T47D (cell line): ENCODE results near the gene EBPL.
"Not testable (repeated sequence)": the region's sequence is repeated elsewhere in the genome, so short reads cannot be mapped to it uniquely, and the experiment has no call there.

Source experiments
- DNase-seq, 2 experiments: peaks; one replicate each; pipeline versions ENCODE4 v3.0.0 to v3.0.0-alpha.2; 2011 to 2012; ENCODE audit warnings: low read depth in 1 of 2, low spot score in 1 of 2
- JUND ChIP-seq: IDR thresholded peaks from 2 replicates; pipeline ENCODE4 v1.6.1; 2012; ENCODE audit warnings: low read depth
- in situ Hi-C: cut with HindIII; loops from 2 replicates; pipeline ENCODE4 v1.10.0; 2016; ENCODE audit warnings: low sequenced_read_pairs, low pct_unique_long_range_greater_than_20kb

EBPL gene

DNA sequence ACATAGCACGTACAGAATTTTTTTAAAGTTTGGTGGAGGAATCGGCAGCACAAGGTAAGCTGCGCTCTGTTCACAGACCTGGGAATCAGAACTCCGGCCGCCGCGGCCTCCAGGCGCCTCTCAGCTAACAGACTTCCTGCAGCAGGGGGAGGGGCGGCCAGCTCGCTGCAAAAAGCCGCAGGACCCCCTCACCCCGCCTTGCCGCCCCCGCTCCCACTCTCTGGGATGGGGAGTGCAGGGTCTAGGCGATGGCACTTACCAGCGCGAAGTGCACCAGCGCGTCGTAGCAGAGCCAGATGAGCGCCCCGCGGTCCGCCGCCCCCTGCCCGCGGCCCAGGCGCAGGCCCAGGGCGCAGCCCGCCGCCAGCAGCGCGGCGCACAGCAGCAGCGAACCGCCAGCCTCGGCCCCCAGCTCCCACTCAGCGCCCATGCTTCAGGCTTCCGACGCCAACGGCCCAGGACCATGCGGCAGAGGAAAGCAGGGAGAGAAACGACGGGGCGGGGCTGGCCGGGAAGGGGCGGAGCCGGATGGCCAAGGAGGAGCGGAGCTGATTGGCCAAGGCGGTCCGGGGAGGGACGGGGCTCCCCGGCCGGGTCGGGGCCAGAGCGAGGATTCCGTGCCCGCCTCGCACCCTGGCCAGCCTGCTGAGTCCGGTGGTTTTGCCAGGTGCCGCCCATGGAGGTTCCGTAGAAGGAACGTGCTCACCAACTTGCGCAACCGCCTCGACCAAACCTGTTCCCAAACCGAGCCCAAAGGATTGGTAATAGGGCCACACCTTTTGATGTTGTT is at the start of gene EBPL:
Gene EBPL, minus strand, starts transcription at position 492 of the 790 bp plus-strand sequence. Its CDS starts 62 bp downstream, at position 430.
- in situ Hi-C loops: no loop called here

DNA sequence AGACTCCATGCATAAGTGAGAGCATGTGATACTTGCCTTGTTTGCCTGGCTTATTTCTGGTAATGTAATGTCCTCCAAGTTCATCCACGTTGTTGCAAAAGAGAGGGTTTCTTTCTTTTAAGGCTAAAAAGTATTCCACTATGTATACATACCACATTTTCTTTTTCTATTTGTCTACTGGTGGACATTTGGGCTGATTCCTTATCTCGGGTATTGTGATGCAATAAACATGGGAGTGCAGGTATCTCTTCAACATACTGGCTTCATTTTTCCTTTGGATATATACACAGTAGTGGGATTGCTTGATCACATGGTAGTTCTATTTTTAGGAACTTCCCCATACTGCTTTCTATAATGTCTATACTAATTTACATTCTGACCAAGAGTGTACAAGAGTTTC is 49.6 kb upstream of the EBPL start:
- TF ChIP-seq JUND: no peak
- in situ Hi-C loops: no loop called here
- DNase-seq: no peak

More for the DNA sequence above, at the start of gene EBPL:
- peak; percentile 89 to 93 for DNase-seq
- TF ChIP-seq JUND: no peak

DNA sequence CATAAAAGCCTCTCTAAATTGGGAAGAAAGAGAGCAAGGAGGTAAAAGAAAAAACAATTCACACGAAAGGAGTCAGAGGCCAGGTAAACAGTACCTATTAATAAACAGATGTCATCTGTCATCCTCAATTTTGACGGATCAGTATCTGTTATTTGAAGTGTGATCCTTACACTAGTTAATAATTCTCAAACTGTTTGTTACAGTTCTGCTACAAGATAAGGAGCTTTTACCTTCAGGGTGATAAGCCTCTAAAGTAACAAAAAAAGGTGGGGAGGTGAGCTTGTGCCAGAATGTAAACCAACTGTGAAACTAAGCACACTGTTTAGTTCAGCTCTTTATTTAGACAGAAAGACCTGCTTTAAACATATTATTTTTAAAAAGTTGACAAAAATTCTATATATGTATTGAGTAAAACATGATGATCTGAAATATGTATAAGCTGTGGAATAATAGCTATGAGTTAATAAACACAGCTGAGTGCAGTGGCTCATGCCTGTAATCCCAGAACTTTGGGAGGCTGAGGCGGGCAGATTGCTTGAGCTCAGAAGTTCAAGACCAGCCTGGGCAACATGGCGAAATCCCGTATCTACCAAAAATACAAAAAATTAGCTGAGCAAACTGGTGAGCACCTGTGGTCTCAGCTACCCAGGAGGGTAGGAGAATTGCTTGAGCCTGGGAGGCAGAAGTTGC is 48.4 kb upstream of the EBPL start:
- DNase-seq: no peak
- no peak for TF ChIP-seq JUND
- in situ Hi-C loops: no loop called here

DNA sequence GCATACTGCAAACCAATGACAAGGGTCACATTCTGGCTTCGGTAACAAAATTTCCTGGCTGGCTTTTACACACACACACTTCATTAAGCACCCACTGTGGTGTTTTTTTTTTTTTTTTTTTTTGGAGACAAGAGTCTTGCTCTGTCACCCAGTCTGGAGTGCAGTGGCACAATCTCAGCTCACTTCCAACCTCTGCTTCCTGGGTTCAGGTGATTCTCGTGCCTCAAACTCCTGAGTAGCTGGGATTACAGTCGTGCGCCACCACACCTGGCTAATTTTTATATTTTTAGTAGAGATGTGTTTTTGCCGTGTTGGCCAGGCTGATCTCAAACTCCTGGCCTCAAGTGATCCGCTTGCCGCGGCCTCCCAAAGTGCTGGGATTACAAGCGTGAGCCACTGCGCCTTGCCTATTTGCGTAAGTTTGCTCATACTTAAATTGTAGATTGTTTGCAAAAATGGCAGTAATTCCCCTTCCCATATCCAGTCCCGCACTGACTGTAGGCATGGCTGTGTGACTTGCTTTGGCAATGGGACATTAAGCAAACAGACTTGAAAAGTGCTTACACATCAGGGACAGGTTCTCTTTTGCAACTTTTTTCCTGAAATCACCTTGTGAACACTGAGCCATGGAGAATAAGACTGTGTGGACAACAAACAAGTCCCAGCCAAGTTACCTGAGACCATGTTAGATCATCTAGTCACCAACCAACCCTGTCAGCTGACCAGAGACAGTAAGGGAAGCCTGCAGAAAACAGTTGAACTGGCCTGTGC is 42.1 kb upstream of the EBPL start:
- in situ Hi-C loops: no loop called here
- DNase-seq: peak in 1 of 2 experiments; percentile 5
- no peak for TF ChIP-seq JUND

DNA sequence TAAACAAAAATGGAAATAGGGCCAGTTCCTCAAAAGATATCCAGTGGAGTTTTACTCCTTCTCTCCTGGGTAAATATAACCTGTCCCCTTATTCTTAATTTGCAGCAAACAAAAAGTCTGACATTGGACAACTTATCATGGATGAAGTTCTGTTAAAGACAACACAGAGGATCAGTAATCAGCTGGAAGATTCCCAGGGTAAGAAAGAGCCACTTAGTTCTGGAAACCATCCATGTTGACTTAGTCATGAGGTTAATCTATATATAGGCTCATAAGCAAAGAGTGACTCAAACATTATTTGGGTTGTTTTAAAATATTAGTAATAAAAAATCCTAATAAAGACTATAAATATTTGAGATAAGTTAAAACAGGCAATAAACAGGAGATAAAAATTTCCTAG is 40.5 kb upstream of the EBPL start:
- in situ Hi-C loops: no loop called here
- TF ChIP-seq JUND: no peak
- no peak for DNase-seq

DNA sequence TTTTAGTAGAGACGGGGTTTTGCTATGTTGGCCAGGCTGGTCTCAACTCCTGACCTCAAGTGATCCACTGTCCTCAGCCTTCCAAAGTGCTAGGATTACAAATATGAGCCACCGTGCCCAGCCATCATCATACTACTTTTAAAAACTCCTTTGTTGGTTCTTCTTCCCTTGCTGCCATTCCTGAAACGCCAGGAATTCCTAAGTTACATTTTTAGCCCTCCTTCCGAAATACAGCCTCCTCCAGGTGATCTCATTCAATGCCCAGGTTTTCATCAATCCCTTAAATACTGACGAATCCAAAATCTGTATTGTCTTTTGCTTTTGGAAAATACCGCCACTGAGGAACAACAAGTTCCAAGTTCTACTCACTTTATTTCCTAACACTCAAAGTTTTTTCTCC is 25.3 kb upstream of the EBPL start:
- no peak for DNase-seq
- in situ Hi-C loops: no loop called here
- TF ChIP-seq JUND: no peak

DNA sequence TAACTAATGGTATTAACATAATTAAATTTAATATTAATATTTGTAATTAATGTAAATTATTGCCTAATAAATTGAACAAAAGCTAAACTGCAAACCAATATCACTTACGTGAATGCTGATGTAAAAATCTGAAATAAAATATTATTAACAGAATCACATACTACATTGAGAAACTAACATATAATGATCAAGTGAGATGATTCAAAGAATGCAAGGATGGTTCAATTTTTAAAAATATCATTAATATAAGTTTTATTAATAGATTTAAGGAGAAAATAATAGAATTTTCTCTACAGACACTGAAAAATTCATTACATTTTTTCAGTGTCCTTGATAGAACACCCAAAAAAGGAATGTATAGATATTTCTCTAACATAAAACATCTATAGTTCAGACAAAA is 23.5 kb upstream of the EBPL start:
- no peak for TF ChIP-seq JUND
- in situ Hi-C loops: no loop called here
- no peak for DNase-seq

DNA sequence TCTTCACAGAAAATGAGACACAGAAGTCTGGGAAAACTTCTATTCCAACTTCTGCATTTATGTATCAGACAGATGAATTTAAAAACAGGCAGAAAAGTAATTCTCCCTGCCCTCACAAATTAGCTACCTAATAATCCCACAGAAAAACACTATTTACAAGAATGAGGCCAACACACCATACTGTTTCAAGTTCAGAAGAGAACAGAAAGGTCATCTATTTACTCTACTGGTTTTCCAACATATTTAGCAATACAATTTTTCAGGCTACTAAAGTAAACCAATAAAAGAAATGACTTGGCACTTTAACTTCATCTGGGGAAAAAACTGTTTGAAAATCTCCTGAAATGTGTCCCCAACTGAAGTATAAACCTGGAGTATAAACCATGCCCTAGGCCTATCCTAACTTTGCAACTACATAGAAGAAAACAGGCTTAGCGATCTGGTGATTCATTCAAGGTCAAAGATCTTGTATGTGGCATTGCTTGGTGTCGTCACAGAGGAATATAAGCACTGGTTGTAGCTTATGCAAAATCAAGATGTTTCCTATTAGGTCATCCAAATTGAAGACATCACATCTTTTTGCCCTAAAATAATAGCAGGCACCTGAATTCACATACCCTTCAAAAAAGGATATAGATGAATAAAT is 20.1 kb upstream of the EBPL start:
- in situ Hi-C loops: no loop called here
- DNase-seq: no peak
- no peak for TF ChIP-seq JUND

DNA sequence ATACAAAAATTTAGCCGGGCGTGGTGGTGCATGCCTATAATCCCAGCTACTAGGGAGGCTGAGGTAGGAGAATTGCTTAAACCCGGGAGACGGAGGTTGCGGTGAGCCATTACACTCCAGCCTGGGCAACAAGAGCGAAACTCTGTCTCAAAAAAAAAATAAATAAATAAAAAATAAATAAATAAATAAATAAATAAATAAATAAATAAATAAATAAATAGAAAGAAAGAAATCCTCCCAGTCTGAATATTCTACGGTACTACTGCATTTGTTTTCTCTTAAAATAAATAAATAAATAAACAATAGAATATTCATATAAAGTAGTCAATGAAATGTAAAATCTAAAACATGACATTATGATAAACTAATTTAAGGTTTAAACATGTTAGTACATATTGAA is 13.0 kb upstream of the EBPL start:
- DNase-seq, in situ Hi-C loops: not testable (repeated sequence)

DNA sequence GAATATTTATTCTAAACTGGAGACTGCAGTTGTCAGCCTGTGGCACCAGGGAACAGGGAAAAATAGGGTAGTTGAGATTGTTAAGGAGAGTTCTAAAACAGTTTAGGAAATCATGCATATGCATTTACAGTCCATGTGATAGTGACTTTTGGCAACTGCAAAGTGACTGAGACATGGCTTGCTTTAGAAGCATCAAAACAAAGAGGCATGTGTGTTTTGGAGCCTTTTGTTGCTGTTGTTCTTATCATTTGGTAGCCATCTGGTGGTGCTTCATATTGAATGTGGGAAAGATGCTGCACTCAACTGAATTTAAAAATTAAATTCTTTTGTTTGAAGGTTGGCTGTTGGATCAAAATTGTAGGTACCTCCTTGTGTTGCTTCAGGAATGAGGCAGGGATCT is 10.2 kb upstream of the EBPL start:
- no peak for DNase-seq
- in situ Hi-C loops: no loop called here
- no peak for TF ChIP-seq JUND

DNA sequence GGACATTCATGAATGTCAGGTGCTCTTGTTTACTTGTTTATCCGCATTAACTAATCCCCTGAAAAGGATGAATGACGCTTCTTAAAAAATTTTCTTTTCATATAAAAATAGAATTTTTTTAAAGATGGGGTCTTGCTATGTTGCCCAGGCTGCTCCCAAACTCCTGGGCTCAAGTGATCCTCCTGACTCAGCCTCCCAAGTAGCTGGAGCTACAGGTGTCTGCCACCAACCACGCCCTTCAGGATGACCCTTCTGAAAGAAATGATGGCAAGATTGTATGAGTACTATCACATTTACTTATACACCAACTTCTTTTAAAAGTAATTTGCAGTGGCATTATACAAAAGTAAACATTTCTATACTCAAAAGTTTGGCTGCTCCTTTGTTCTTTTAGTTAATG is 6.2 kb upstream of the EBPL start:
- no peak for TF ChIP-seq JUND
- in situ Hi-C loops: no loop called here
- no peak for DNase-seq

DNA sequence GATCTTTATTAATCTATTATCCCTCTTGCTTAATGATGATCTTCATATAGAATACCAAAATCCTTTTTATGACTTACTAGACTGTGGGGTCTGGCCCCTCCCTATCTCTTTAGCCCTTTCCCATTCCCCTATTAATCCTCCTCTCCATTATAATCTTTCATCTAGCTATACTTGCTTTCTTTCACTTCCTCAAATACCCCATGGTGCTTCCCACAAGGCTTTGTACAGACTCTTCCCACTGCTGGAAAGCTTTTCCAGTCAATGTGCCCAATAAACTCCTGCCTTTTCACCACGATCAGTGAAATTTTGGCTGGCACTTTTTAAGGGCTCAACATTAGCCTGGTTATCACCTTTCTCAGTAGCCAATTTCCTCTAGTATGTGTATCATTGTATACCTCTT is 3.2 kb upstream of the EBPL start:
- no peak for TF ChIP-seq JUND
- in situ Hi-C loops: no loop called here
- no peak for DNase-seq
